ENCODE data around the gene FAM169A. TPM values are rescaled to one million over a fixed set of nuclear protein-coding genes. Genes with fewer than 3 reads are reported as not detected.
"Not testable (repeated sequence)": the region's sequence is repeated elsewhere in the genome, so short reads cannot be mapped to it uniquely, and the experiment has no call there.

Gene FAM169A
- total RNA-seq, 1 experiment from 2014 or later: 21.9 TPM

DNA sequence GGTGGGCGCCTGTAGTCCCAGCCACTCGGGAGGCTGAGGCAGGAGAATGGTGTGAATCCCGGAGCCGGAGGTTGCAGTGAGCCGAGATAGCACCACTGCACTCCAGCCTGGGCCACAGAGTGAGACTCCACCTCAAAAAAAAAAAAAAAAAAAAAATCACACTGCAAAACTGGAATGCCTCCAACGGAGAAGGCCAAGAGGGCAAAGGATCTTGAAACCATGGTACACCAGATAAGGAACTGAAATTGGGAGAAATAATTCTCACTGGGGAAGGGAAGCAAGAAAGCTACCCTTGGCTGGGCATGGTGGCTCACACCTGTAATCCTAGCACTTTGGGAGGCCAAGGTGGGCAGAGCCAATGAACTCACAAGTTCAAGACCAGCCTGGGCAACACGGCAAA is 9.2 kb downstream of the FAM169A start:
- not testable (repeated sequence) for H3K4me3 ChIP-seq; DNase-seq (ENCODE audit: low read depth in 1 of 2, low spot score in 2 of 2); H3K4me1 ChIP-seq (replicated peaks); H3K36me3 ChIP-seq; H3K27ac ChIP-seq; H3K9me3 ChIP-seq (replicated peaks); H3K27me3 ChIP-seq (replicated peaks)

DNA sequence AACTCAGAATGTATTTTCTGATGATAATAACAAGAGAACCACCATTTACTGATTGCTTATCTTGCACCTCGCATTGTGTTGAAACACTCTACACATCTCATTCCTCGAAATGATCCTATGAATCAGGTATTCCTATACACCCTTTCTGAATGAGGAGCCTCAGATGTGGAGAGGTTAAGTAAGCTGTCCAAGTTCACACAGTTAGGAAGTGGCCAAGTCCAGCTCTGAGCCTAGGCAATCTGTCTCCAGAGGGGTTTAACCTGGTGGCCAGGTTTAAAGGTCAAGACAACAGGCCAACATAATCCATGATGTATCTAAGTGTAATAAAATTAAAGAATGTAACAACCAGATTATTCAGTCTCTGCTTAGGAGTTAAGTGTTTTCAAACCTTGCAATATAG is 12.9 kb downstream of the FAM169A start:
- H3K9me3 ChIP-seq (replicated peaks): no peaks in the 10 kb centered on the region
- H3K4me1 ChIP-seq (replicated peaks): peaks cover 10% of the 10 kb centered on the region
- no peak for DNase-seq (ENCODE audit: low read depth in 1 of 2, low spot score in 2 of 2)
- no peaks in the 10 kb centered on the region for H3K27me3 ChIP-seq (replicated peaks)
- no peak overlapping the region for H3K4me3 ChIP-seq
- H3K27ac ChIP-seq: no peak overlapping the region
- H3K36me3 ChIP-seq: no peaks in the 10 kb centered on the region

DNA sequence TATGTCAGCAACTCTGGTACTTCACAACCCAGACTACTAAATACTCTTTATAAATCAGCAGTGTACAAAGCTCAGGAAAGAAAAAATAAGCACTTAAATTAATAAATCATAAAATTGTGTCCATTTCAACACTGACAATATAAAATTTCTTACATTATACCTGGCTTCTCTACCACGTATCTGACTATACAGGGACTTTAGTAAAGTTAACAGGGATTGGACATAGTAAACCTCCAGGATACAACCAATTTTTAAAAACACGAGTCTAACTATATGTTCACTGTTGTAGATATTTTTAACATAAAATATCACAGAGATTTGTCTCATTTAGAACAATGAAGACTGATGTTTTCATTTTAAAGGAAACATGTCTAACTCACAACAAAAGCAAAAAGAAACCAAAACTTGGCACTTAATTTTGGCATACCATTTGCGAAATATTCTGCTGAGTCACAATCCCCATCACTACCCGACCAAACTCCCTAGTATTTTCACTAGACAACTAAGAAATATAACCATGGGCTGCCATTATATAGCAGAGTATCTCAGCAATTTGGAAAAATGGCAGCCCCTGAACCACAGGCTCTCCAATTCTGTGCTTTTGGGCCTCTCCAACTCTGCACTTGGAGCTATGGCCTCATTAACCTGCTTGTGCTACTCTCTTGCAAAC is 14.4 kb downstream of the FAM169A start:
- peak in 1 of 2 experiments; percentile 36 for DNase-seq (ENCODE audit: low read depth in 1 of 2, low spot score in 2 of 2)
- peak overlapping the region; percentile 57 for H3K27ac ChIP-seq
- H3K27me3 ChIP-seq (replicated peaks): no peaks in the 10 kb centered on the region
- H3K36me3 ChIP-seq: no peaks in the 10 kb centered on the region
- H3K4me1 ChIP-seq (replicated peaks): peaks cover 10% of the 10 kb centered on the region
- H3K4me3 ChIP-seq: no peak overlapping the region
- H3K9me3 ChIP-seq (replicated peaks): no peaks in the 10 kb centered on the region

DNA sequence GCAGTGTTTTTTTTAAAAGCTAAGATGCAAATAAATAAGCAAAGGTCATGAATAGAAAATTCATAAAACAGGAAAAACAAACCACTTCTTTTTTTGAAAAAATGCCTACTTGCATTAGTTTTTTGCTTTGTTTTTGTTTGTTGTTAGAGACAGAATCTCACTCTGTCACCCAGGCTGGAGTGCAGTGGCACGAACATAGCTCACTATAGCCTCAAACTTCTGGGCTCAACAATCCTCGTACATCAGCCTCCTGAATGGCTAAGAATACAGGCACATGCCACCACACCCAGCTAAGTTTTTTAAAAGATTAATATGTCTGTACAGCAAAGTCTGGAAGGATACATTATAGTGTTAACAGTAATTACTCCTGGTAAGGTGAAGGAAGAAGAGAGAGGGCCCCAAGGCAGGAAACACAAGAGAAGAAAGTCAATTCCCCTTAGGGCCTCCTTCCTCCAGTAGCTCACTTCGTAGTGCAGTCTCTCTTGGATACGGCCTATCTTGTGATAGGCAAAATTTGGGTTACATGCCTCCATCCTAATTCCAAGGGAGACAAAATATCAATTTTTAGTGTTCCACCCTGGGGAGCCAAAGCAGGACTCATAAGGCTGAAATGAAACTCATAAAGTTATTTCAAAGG is 15.3 kb downstream of the FAM169A start:
- H3K9me3 ChIP-seq (replicated peaks): no peaks in the 10 kb centered on the region
- no peak overlapping the region for H3K27ac ChIP-seq
- no peaks in the 10 kb centered on the region for H3K36me3 ChIP-seq
- H3K27me3 ChIP-seq (replicated peaks): no peaks in the 10 kb centered on the region
- H3K4me1 ChIP-seq (replicated peaks): peaks cover 10% of the 10 kb centered on the region
- no peak for DNase-seq (ENCODE audit: low read depth in 1 of 2, low spot score in 2 of 2)
- H3K4me3 ChIP-seq: no peak overlapping the region

DNA sequence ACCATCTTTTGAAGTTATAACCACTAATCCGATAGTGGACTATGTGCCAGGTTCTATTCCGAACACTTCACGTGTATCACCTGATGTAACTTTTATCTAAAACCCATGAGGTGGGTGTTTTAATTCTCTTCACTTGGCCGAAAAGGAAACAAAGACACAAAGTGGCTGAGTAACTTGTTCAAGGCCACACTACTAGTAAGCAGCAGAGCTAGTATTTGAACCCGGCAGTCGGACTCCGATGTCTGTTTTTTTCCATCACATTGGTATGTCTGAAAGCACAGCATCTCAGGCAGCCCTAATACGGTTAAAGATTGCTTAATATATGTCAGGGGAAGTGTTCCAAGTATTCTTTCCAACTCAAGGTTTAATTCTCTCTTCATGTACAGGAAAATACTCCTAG is 16.2 kb downstream of the FAM169A start:
- H3K27me3 ChIP-seq (replicated peaks): no peaks in the 10 kb centered on the region
- H3K36me3 ChIP-seq: no peaks in the 10 kb centered on the region
- peaks cover 10% of the 10 kb centered on the region for H3K4me1 ChIP-seq (replicated peaks)

DNA sequence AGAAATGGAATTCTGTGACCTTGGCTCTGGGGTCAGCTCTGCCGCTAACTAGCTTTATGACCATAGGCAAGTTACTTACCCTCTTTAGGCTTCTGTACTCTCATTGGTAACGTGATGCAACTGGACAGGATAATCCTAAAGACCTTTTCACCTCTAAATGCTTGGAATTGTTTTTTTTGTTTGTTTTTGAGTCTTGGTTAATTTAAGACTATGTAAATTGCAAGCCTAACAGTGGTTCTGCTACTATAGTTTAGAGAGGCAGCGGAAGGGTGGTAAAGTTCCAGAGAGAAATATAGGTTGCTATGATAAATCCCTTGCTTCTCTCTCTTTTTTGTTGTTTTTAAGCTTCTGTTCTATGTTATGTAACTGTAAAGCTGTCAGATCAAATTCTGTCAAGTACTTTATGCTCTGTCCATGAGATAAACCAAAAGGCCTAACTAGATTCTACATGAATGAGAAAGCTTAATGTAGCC is 17.6 kb downstream of the FAM169A start:
- no peak overlapping the region for H3K4me3 ChIP-seq
- no peaks in the 10 kb centered on the region for H3K36me3 ChIP-seq
- no peak overlapping the region for H3K27ac ChIP-seq
- no peaks in the 10 kb centered on the region for H3K27me3 ChIP-seq (replicated peaks)
- H3K4me1 ChIP-seq (replicated peaks): peaks cover 10% of the 10 kb centered on the region
- no peaks in the 10 kb centered on the region for H3K9me3 ChIP-seq (replicated peaks)
- DNase-seq (ENCODE audit: low read depth in 1 of 2, low spot score in 2 of 2): no peak

More for the DNA sequence above, 16.2 kb downstream of the FAM169A start:
- DNase-seq (ENCODE audit: low read depth in 1 of 2, low spot score in 2 of 2): no peak
- Histone ChIP-seq H3K27ac (no peak overlapping the region), H3K4me3 (no peak overlapping the region), H3K9me3 (replicated peaks) (no peaks in the 10 kb centered on the region)

DNA sequence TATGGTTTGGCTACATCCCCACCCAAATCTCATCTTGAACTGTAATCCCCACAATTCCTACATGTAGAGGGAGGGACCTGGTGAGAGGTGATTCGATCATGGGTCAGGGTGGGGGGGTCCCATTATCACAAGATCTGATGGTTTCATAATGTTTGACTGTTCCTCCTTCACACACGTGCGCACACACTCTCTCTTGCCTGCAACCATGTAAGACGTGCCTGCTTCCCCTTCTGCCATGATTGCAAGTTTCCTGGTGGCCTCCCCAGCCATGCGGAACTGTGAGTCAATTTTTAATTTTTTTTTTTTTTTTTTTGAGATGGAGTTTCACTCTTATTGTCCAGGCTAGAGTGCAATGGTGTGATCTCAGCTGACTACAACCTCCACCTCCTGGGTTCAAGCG is 27.0 kb downstream of the FAM169A start:
- Histone ChIP-seq H3K9me3 (replicated peaks) (no peaks in the 10 kb centered on the region), H3K4me1 (replicated peaks) (no peaks in the 10 kb centered on the region), H3K36me3 (peaks cover 5% of the 10 kb centered on the region), H3K27me3 (replicated peaks) (no peaks in the 10 kb centered on the region), H3K27ac (no peak overlapping the region), H3K4me3 (no peak overlapping the region)
- no peak for DNase-seq (ENCODE audit: low read depth in 1 of 2, low spot score in 2 of 2)

DNA sequence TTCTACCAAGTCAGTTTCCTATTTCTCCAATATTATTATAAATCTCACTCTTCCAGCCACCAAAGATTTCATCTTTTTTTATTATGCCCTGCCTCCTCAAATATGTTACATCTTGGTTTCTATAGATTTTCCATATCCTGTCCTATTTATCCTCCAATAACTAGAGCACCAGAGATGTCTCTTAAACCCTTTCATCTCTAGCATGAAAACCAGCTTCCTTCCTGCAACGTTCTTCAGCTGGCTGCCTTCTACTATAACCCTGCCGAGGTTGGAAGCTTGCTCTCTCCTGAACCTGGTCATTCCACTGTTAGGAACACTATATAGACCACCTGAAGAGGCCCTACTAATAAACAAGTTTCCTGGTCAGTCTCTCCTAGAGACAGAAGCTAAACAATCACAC is 27.9 kb downstream of the FAM169A start:
- peaks cover 10% of the 10 kb centered on the region for H3K36me3 ChIP-seq
- H3K9me3 ChIP-seq (replicated peaks): no peaks in the 10 kb centered on the region

DNA sequence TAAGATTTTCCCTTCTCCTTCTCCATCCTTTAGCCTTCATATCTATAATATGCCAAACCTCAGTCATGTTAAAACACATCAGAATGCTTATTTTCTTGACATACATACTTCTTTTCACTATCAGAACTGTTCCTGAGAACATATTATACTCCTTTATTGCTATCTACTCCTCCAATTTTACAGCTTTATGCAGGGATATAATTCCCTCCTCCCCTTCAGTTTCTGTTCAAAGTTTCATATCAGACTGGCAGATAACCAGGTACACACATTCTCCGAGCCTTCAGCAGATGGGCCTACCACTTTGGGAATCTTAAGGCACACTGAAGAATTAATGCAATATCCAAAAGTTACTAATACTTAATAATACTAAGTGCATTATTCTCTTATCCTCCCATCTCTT is 29.1 kb downstream of the FAM169A start:
- Histone ChIP-seq H3K27me3 (replicated peaks) (no peaks in the 10 kb centered on the region), H3K27ac (no peak overlapping the region), H3K9me3 (replicated peaks) (no peaks in the 10 kb centered on the region), H3K36me3 (peaks cover 10% of the 10 kb centered on the region), H3K4me3 (no peak overlapping the region), H3K4me1 (replicated peaks) (no peaks in the 10 kb centered on the region)
- DNase-seq (ENCODE audit: low read depth in 1 of 2, low spot score in 2 of 2): no peak

More for the DNA sequence above, 27.9 kb downstream of the FAM169A start:
- no peak overlapping the region for H3K27ac ChIP-seq
- no peak for DNase-seq (ENCODE audit: low read depth in 1 of 2, low spot score in 2 of 2)
- H3K4me1 ChIP-seq (replicated peaks): no peaks in the 10 kb centered on the region
- H3K27me3 ChIP-seq (replicated peaks): no peaks in the 10 kb centered on the region
- H3K4me3 ChIP-seq: no peak overlapping the region

DNA sequence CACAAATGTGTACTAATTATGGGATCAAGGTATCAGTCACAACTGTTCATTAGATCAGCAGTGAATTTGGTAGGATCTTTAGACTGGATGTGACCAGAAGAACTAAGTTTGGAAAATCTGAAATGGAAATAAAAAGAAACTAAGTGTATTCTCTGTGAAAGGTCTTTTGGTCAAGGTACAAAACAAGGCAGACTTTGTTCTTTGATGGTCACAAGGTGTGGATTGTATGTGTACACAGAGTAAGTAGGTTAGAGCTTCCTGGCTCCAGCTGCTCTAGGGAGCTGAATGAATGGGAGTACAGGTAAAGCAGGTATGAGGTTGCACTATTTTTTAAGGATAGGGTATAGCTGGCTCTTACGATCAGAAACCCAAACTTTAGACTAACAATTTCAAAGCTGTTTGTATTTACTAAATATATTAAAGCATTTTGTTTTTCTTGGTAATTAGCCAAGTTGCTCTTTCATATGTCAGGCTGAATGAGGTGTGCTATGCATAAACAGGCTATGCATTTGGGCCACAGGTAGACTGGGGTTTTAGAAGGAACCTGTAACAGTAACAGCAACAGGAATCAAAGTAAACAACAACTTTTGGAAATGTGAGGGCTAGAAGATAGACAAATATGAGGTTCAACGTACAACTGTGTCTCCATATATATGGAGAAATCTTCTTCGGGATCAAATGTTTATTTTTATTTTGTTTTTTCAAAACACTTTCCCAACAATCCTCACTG is 32.5 kb downstream of the FAM169A start:
- Histone ChIP-seq H3K4me1 (replicated peaks) (no peaks in the 10 kb centered on the region), H3K9me3 (replicated peaks) (no peaks in the 10 kb centered on the region), H3K27ac (no peak overlapping the region), H3K27me3 (replicated peaks) (no peaks in the 10 kb centered on the region), H3K4me3 (no peak overlapping the region), H3K36me3 (peaks cover 10% of the 10 kb centered on the region)
- no peak for DNase-seq (ENCODE audit: low read depth in 1 of 2, low spot score in 2 of 2)

DNA sequence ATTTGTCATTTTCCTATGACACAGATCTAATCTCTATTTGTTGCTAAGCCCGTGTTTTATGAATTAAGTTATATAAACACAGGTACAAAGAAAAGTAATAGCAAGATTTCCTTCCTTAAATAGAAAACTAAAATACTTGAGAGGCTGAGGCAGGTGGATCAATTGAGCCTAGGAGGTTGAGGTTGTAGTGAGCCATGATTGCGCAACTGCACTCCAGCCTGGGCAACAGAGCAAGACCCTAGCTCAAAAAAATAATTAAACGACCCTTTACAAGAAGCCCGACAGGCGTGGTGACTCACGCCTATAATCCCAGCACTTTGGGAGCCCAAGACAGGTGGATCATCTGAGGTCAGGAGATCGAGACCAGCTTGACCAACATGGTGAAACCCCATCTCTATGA is 36.8 kb downstream of the FAM169A start:
- Histone ChIP-seq H3K4me3 (no peak overlapping the region), H3K36me3 (0 out of 2 replicates have a peak, but pooled peaks cover 5% of the 10 kb centered on the region), H3K4me1 (replicated peaks) (no peaks in the 10 kb centered on the region), H3K27ac (no peak overlapping the region), H3K27me3 (replicated peaks) (no peaks in the 10 kb centered on the region), H3K9me3 (replicated peaks) (no peaks in the 10 kb centered on the region)
- DNase-seq (ENCODE audit: low read depth in 1 of 2, low spot score in 2 of 2): no peak

DNA sequence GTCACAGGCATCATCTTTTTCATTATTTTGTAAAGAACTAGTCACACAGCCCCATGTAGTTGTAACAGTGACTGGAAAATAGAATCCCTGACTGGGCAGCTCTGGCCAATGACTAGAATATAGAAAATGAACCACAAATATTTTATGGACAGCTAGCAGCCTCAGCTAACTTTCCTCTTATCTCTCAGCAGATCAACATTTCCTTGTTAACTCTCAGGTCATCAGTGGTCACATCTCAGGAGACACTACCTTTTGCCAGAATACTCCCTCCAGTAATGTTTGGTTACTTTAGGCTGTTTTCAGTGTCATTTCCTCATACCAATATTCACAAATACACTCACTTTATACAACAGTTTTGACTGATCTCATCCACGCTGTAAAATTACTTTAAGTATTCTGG is 43.9 kb downstream of the FAM169A start:
- H3K27ac ChIP-seq: no peak overlapping the region
- no peaks in the 10 kb centered on the region for H3K4me1 ChIP-seq (replicated peaks)
- H3K9me3 ChIP-seq (replicated peaks): no peaks in the 10 kb centered on the region
- no peaks in the 10 kb centered on the region for H3K36me3 ChIP-seq
- H3K27me3 ChIP-seq (replicated peaks): no peaks in the 10 kb centered on the region
- H3K4me3 ChIP-seq: no peak overlapping the region
- DNase-seq (ENCODE audit: low read depth in 1 of 2, low spot score in 2 of 2): no peak

DNA sequence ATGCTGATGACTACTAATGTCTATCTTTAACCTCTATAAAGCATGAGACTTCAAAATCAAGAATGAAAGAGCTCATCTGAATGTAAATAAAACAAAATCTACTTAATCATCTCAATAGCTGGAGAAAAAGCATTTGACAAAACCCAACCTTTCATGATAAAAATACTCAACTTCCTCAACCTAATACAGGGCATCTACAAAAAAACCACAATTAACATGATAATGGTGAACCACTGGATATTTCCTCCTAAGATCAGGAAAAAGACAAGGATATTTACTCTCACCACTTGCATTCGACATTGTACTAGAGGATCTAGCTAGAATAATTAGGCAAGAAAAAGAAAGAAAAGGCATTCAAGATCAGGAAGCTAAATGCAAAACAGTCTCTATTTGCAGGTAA is 49.3 kb downstream of the FAM169A start:
- Histone ChIP-seq H3K27ac (no peak overlapping the region), H3K27me3 (replicated peaks) (no peaks in the 10 kb centered on the region), H3K4me3 (no peak overlapping the region), H3K36me3 (no peaks in the 10 kb centered on the region), H3K9me3 (replicated peaks) (no peaks in the 10 kb centered on the region), H3K4me1 (replicated peaks) (no peaks in the 10 kb centered on the region)
- DNase-seq (ENCODE audit: low read depth in 1 of 2, low spot score in 2 of 2): no peak

DNA sequence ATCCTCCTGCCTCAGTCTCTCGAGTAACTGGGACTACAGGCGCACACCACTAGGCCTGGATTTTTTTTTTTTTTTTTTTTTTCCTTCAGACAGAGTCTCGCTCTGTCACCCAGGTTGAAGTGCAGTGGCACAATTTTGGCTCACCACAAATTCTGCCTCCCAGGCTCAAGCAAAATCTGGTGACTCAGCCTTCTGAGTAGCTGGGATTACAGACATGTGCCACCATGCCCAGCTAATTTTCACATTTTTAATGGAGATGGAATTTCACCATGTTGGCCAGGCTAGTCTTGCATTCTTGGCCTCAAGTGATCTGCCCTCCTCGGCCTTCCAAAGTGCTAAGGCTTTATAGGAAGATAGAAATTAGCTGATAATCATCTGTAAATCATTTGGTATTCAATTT is 55.3 kb downstream of the FAM169A start:
- Histone ChIP-seq H3K4me3 (no peak overlapping the region), H3K36me3 (no peaks in the 10 kb centered on the region), H3K4me1 (replicated peaks) (no peaks in the 10 kb centered on the region), H3K27ac (no peak overlapping the region), H3K27me3 (replicated peaks) (no peaks in the 10 kb centered on the region), H3K9me3 (replicated peaks) (no peaks in the 10 kb centered on the region)
- DNase-seq (ENCODE audit: low read depth in 1 of 2, low spot score in 2 of 2): no peak

All from SJSA1 (cell line).